K562 (cell line): ENCODE measurements around the gene ZRANB1. TPM values are rescaled to one million over a fixed set of nuclear protein-coding genes. Genes with fewer than 3 reads are reported as not detected.

Source experiments
- CTBP1 ChIP-seq: fragments of 450-650 bp; IDR thresholded peaks from 2 replicates; pipeline ENCODE4 v1.6.1; 2016; ENCODE audit warnings: borderline replicate concordance
- ZFP1 ChIP-seq: fragments of 450-650 bp; formaldehyde crosslinking; IDR thresholded peaks from 2 replicates; pipeline ENCODE4 v1.4.0; 2020; ENCODE audit warnings: mild to moderate bottlenecking, mixed read lengths
- polyA plus RNA-seq, 8 experiments: library from polyadenylated mRNA; depleted of rRNA in 4 of 8; stranded (reverse) in 5 of 8; unstranded in 3 of 8; fragments of >200 nt; fragmentation: Nextera tagmentation in 2 of 8; fragmentation: Illumina TruSeq in 1 of 8; extraction: Ambion mirVana in 2 of 8; extraction: Trizol in 1 of 8; gene quantifications; 2 replicates each; pipeline versions ENCODE4 v1.2.1 to v1.2.3, GENCODE V29; 2011 to 2014; ENCODE audit warnings: inconsistent platforms in 1 of 8, missing spikeins in 1 of 8
- total RNA-seq, 7 experiments: library from RNA; depleted of rRNA in 6 of 7; stranded (reverse); fragments of >200 nt in 6 of 7; fragmentation: Illumina TruSeq in 2 of 7; extraction: Trizol in 2 of 7; gene quantifications; 2 replicates each; pipeline versions ENCODE4 v1.2.1 to v1.2.3, GENCODE V29; 2011 to 2021; ENCODE audit warnings: low replicate concordance in 1 of 7
- TF ChIP-seq, protein P1 (sequence below): fragments of 250-450 bp; sonication (Bioruptor Pico); IDR thresholded peaks from 2 replicates; pipeline ENCODE4 v1.5.0; 2021; ENCODE audit warnings: mild to moderate bottlenecking, borderline replicate concordance
- TF ChIP-seq, protein P2 (sequence below): fragments of 150-350 bp; conservative IDR thresholded peaks from 2 replicates; pipeline ENCODE4 v1.6.1; 2014; ENCODE audit warnings: low read length
- TF ChIP-seq, protein P3 (sequence below), 3 experiments: IDR thresholded peaks in 2 of 3; conservative IDR thresholded peaks in 1 of 3; 2 replicates each; pipeline ENCODE4 v1.5.1; 2011 to 2012; ENCODE audit warnings: low read length in 3 of 3, mild to moderate bottlenecking in 3 of 3, control low read depth in 2 of 3, improper control_type of control experiment in 1 of 3, inconsistent platforms in 1 of 3, low read depth in 1 of 3, mixed read lengths in 1 of 3, moderate library complexity in 1 of 3; ENCODE audit not compliant: insufficient read depth in 2 of 3
- TF ChIP-seq, protein P4 (sequence below): fragments of 450-650 bp; IDR thresholded peaks from 2 replicates; pipeline ENCODE4 v1.6.1; 2016; ENCODE audit warnings: mild to moderate bottlenecking, moderate library complexity

ZRANB1 gene
- total and polyA plus RNA-seq, 9 of the 15 experiments (the other 6 are each of a cell fraction or from before 2014, with no cell fraction given) = 0.07 to 1.1 (median 0.64) TPM

DNA sequence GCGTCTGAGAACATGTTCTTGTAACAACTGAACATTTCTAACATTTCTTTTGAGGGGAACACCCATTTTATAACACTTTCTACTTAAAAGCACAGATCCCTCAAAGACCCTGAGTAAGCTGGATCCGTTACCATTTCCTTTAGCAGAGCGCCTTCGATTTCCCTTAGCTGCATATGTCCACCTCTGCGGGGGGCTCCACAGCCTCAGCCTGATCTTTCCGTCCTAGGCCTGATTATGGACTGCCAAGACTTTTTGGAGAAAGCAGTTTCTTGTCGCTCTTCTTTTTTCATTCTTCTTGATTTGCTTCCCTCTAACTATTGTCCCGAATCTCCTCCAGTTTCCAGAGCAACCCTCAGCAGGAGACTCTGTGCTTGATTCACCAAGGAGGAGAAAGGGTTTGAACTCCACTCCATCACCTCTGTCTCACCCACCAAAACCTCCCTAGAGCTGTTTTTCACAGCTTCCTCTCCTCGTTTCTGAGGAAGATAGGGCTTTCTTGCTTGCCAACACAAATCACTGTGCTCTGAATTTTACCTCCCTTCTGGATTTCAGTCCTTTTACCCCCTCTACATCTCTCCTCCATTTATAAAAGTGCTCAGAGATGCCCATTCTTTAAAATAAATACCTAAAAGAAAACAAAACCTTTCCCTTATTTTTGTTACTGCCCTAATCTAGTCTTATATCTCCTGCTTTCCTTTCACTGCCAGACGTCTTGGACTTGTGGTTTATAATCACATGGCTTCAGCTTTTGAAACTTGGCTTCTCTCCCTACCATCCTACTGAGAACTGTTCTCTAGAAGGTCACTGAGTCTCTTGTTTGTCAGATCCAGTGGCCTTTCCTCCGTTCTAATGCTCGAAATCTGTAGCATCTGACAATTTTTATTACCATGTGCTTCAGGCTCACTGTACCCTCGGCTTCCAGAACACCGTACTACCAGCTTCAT is 30.5 kb upstream of the ZRANB1 start (continued):
- TF ChIP-seq, protein P1, sequence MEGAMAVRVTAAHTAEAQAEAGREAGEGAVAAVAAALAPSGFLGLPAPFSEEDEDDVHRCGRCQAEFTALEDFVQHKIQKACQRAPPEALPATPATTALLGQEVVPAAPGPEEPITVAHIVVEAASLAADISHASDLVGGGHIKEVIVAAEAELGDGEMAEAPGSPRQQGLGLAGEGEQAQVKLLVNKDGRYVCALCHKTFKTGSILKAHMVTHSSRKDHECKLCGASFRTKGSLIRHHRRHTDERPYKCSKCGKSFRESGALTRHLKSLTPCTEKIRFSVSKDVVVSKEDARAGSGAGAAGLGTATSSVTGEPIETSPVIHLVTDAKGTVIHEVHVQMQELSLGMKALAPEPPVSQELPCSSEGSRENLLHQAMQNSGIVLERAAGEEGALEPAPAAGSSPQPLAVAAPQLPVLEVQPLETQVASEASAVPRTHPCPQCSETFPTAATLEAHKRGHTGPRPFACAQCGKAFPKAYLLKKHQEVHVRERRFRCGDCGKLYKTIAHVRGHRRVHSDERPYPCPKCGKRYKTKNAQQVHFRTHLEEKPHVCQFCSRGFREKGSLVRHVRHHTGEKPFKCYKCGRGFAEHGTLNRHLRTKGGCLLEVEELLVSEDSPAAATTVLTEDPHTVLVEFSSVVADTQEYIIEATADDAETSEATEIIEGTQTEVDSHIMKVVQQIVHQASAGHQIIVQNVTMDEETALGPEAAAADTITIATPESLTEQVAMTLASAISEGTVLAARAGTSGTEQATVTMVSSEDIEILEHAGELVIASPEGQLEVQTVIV (CRISPR knock-in tag) = no peak
- TF ChIP-seq CTBP1 = 0 out of 2 replicates have a peak, but pooled peaks have one; percentile 21
- TF ChIP-seq, protein P2, sequence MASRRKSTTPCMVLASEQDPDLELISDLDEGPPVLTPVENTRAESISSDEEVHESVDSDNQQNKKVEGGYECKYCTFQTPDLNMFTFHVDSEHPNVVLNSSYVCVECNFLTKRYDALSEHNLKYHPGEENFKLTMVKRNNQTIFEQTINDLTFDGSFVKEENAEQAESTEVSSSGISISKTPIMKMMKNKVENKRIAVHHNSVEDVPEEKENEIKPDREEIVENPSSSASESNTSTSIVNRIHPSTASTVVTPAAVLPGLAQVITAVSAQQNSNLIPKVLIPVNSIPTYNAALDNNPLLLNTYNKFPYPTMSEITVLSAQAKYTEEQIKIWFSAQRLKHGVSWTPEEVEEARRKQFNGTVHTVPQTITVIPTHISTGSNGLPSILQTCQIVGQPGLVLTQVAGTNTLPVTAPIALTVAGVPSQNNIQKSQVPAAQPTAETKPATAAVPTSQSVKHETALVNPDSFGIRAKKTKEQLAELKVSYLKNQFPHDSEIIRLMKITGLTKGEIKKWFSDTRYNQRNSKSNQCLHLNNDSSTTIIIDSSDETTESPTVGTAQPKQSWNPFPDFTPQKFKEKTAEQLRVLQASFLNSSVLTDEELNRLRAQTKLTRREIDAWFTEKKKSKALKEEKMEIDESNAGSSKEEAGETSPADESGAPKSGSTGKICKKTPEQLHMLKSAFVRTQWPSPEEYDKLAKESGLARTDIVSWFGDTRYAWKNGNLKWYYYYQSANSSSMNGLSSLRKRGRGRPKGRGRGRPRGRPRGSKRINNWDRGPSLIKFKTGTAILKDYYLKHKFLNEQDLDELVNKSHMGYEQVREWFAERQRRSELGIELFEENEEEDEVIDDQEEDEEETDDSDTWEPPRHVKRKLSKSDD = no peak
- TF ChIP-seq, protein P3, sequence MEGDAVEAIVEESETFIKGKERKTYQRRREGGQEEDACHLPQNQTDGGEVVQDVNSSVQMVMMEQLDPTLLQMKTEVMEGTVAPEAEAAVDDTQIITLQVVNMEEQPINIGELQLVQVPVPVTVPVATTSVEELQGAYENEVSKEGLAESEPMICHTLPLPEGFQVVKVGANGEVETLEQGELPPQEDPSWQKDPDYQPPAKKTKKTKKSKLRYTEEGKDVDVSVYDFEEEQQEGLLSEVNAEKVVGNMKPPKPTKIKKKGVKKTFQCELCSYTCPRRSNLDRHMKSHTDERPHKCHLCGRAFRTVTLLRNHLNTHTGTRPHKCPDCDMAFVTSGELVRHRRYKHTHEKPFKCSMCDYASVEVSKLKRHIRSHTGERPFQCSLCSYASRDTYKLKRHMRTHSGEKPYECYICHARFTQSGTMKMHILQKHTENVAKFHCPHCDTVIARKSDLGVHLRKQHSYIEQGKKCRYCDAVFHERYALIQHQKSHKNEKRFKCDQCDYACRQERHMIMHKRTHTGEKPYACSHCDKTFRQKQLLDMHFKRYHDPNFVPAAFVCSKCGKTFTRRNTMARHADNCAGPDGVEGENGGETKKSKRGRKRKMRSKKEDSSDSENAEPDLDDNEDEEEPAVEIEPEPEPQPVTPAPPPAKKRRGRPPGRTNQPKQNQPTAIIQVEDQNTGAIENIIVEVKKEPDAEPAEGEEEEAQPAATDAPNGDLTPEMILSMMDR (IDR thresholded peaks at IDR 0.05 in 2 of 3, conservative IDR thresholded peaks at IDR 0.05 in 1 of 3; ENCODE audit: insufficient read depth in 2 of 3, low read depth in 1 of 3, low read length in 3 of 3) = peak in 2 of 3 experiments; percentile 24 to 38; a peak in 2 of 6 replicates
- TF ChIP-seq ZFP1 = no peak
- TF ChIP-seq, protein P4, sequence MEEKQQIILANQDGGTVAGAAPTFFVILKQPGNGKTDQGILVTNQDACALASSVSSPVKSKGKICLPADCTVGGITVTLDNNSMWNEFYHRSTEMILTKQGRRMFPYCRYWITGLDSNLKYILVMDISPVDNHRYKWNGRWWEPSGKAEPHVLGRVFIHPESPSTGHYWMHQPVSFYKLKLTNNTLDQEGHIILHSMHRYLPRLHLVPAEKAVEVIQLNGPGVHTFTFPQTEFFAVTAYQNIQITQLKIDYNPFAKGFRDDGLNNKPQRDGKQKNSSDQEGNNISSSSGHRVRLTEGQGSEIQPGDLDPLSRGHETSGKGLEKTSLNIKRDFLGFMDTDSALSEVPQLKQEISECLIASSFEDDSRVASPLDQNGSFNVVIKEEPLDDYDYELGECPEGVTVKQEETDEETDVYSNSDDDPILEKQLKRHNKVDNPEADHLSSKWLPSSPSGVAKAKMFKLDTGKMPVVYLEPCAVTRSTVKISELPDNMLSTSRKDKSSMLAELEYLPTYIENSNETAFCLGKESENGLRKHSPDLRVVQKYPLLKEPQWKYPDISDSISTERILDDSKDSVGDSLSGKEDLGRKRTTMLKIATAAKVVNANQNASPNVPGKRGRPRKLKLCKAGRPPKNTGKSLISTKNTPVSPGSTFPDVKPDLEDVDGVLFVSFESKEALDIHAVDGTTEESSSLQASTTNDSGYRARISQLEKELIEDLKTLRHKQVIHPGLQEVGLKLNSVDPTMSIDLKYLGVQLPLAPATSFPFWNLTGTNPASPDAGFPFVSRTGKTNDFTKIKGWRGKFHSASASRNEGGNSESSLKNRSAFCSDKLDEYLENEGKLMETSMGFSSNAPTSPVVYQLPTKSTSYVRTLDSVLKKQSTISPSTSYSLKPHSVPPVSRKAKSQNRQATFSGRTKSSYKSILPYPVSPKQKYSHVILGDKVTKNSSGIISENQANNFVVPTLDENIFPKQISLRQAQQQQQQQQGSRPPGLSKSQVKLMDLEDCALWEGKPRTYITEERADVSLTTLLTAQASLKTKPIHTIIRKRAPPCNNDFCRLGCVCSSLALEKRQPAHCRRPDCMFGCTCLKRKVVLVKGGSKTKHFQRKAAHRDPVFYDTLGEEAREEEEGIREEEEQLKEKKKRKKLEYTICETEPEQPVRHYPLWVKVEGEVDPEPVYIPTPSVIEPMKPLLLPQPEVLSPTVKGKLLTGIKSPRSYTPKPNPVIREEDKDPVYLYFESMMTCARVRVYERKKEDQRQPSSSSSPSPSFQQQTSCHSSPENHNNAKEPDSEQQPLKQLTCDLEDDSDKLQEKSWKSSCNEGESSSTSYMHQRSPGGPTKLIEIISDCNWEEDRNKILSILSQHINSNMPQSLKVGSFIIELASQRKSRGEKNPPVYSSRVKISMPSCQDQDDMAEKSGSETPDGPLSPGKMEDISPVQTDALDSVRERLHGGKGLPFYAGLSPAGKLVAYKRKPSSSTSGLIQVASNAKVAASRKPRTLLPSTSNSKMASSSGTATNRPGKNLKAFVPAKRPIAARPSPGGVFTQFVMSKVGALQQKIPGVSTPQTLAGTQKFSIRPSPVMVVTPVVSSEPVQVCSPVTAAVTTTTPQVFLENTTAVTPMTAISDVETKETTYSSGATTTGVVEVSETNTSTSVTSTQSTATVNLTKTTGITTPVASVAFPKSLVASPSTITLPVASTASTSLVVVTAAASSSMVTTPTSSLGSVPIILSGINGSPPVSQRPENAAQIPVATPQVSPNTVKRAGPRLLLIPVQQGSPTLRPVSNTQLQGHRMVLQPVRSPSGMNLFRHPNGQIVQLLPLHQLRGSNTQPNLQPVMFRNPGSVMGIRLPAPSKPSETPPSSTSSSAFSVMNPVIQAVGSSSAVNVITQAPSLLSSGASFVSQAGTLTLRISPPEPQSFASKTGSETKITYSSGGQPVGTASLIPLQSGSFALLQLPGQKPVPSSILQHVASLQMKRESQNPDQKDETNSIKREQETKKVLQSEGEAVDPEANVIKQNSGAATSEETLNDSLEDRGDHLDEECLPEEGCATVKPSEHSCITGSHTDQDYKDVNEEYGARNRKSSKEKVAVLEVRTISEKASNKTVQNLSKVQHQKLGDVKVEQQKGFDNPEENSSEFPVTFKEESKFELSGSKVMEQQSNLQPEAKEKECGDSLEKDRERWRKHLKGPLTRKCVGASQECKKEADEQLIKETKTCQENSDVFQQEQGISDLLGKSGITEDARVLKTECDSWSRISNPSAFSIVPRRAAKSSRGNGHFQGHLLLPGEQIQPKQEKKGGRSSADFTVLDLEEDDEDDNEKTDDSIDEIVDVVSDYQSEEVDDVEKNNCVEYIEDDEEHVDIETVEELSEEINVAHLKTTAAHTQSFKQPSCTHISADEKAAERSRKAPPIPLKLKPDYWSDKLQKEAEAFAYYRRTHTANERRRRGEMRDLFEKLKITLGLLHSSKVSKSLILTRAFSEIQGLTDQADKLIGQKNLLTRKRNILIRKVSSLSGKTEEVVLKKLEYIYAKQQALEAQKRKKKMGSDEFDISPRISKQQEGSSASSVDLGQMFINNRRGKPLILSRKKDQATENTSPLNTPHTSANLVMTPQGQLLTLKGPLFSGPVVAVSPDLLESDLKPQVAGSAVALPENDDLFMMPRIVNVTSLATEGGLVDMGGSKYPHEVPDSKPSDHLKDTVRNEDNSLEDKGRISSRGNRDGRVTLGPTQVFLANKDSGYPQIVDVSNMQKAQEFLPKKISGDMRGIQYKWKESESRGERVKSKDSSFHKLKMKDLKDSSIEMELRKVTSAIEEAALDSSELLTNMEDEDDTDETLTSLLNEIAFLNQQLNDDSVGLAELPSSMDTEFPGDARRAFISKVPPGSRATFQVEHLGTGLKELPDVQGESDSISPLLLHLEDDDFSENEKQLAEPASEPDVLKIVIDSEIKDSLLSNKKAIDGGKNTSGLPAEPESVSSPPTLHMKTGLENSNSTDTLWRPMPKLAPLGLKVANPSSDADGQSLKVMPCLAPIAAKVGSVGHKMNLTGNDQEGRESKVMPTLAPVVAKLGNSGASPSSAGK = peak; percentile 18; the same call in 1 of the 2 replicates
